ENCODE measurements around the gene CRACDL.

The CRACDL gene

GRCh38 chr2:98839292-98839691 lies 96.7 kb downstream of the CRACDL start:
- no peaks in the 10 kb centered on the region for H3K4me1 ChIP-seq
- no peaks in the 10 kb centered on the region for H3K36me3 ChIP-seq
- TF ChIP-seq CTCF (IDR thresholded peaks at IDR 0.05; ENCODE audit: low read depth, low read length), result no peak
- no peak for DNase-seq
- no peak overlapping the region for H3K4me3 ChIP-seq (ENCODE audit: low read depth, low read length)
- no peaks in the 10 kb centered on the region for H3K9me3 ChIP-seq
- no peaks in the 10 kb centered on the region for H3K27me3 ChIP-seq

- H3K36me3 ChIP-seq, result no peaks in the 10 kb centered on the region
- no peaks in the 10 kb centered on the region for H3K4me1 ChIP-seq
- H3K9me3 ChIP-seq, result no peaks in the 10 kb centered on the region
- H3K4me3 ChIP-seq (ENCODE audit: low read depth, low read length), result no peak overlapping the region
- no peaks in the 10 kb centered on the region for H3K27me3 ChIP-seq
- DNase-seq, result no peak
- no peak for TF ChIP-seq CTCF (IDR thresholded peaks at IDR 0.05; ENCODE audit: low read depth, low read length)
Observed at GRCh38 chr2:98835831-98836385, 100.1 kb downstream of the CRACDL start.

GRCh38 chr2:98833917-98834263 lies 102.1 kb downstream of the CRACDL start:
- no peaks in the 10 kb centered on the region for H3K36me3 ChIP-seq
- H3K9me3 ChIP-seq, result no peaks in the 10 kb centered on the region
- no peak for TF ChIP-seq CTCF (IDR thresholded peaks at IDR 0.05; ENCODE audit: low read depth, low read length)
- DNase-seq, result no peak
- H3K4me3 ChIP-seq (ENCODE audit: low read depth, low read length), result no peak overlapping the region
- no peaks in the 10 kb centered on the region for H3K27me3 ChIP-seq
- no peaks in the 10 kb centered on the region for H3K4me1 ChIP-seq

- no peak for TF ChIP-seq CTCF (IDR thresholded peaks at IDR 0.05; ENCODE audit: low read depth, low read length)
- Histone ChIP-seq H3K9me3 (no peaks in the 10 kb centered on the region), H3K4me1 (no peaks in the 10 kb centered on the region), H3K36me3 (no peaks in the 10 kb centered on the region), H3K4me3 (ENCODE audit: low read depth, low read length) (no peak overlapping the region), H3K27me3 (no peaks in the 10 kb centered on the region)
- no peak for DNase-seq
Observed at GRCh38 chr2:98833172-98833916, 102.7 kb downstream of the CRACDL start.

GRCh38 chr2:98832172-98832571 lies 103.9 kb downstream of the CRACDL start:
- no peak for DNase-seq
- TF ChIP-seq CTCF (IDR thresholded peaks at IDR 0.05; ENCODE audit: low read depth, low read length), result no peak
- H3K4me3 ChIP-seq (ENCODE audit: low read depth, low read length), result no peak overlapping the region
- no peaks in the 10 kb centered on the region for H3K36me3 ChIP-seq
- no peaks in the 10 kb centered on the region for H3K9me3 ChIP-seq
- no peaks in the 10 kb centered on the region for H3K4me1 ChIP-seq
- no peaks in the 10 kb centered on the region for H3K27me3 ChIP-seq

- Histone ChIP-seq H3K36me3 (no peaks in the 10 kb centered on the region), H3K9me3 (no peaks in the 10 kb centered on the region), H3K4me1 (no peaks in the 10 kb centered on the region), H3K4me3 (ENCODE audit: low read depth, low read length) (no peak overlapping the region), H3K27me3 (no peaks in the 10 kb centered on the region)
- no peak for TF ChIP-seq CTCF (IDR thresholded peaks at IDR 0.05; ENCODE audit: low read depth, low read length)
- no peak for DNase-seq
Observed at GRCh38 chr2:98830571-98831145, 105.4 kb downstream of the CRACDL start.

Data from BE2C (cell line).